ENCODE results near the gene CENPVL2. TPM values are rescaled to one million over a fixed set of nuclear protein-coding genes. Genes with fewer than 3 reads are reported as not detected.
"Not testable (repeated sequence)": the region's sequence is repeated elsewhere in the genome, so short reads cannot be mapped to it uniquely, and the experiment has no call there.

The CENPVL2 gene
- total RNA-seq, 1 donor from 2014 or later: 0.31 TPM

GRCh38 chrX:51665981-51666380, 16.6 kb downstream of the CENPVL2 start:
- no peak for TF ChIP-seq CTCF (IDR thresholded peaks at IDR 0.05; ENCODE audit: unreplicated experiment)
- Mint-ChIP-seq H3K9me3 (peaks cover 13% of the 10 kb centered on the region), H3K27me3 (ENCODE audit: low read depth) (peaks cover 25% of the 10 kb centered on the region), H3K36me3 (no peaks in the 10 kb centered on the region), H3K27ac (no peak overlapping the region), H3K4me1 (no peaks in the 10 kb centered on the region), H3K4me3 (no peak overlapping the region)
- no peak for DNase-seq (ENCODE audit: low spot score in 2 of 2, unreplicated experiment in 2 of 2)

- no peak overlapping the region for H3K4me3 Mint-ChIP-seq
- H3K27ac Mint-ChIP-seq: no peak overlapping the region
- H3K36me3 Mint-ChIP-seq: no peaks in the 10 kb centered on the region
- peaks cover 3% of the 10 kb centered on the region for H3K4me1 Mint-ChIP-seq
- H3K9me3 Mint-ChIP-seq: peaks cover 17% of the 10 kb centered on the region
- no peak for DNase-seq (ENCODE audit: low spot score in 2 of 2, unreplicated experiment in 2 of 2)
- H3K27me3 Mint-ChIP-seq (ENCODE audit: low read depth): no peaks in the 10 kb centered on the region
- no peak for TF ChIP-seq CTCF (IDR thresholded peaks at IDR 0.05; ENCODE audit: unreplicated experiment)
Measured at GRCh38 chrX:51643377-51643776, 39.3 kb downstream of the CENPVL2 start.

- H3K9me3 Mint-ChIP-seq: peaks cover 19% of the 10 kb centered on the region
- no peaks in the 10 kb centered on the region for H3K27me3 Mint-ChIP-seq (ENCODE audit: low read depth)
- no peak overlapping the region for H3K27ac Mint-ChIP-seq
- no peaks in the 10 kb centered on the region for H3K36me3 Mint-ChIP-seq
- peak; percentile 67 for TF ChIP-seq CTCF (IDR thresholded peaks at IDR 0.05; ENCODE audit: unreplicated experiment)
- peaks cover 12% of the 10 kb centered on the region for H3K4me1 Mint-ChIP-seq
- H3K4me3 Mint-ChIP-seq: no peak overlapping the region
- no peak for DNase-seq (ENCODE audit: low spot score in 2 of 2, unreplicated experiment in 2 of 2)
Measured at GRCh38 chrX:51641421-51642021, 41.1 kb downstream of the CENPVL2 start.

GRCh38 chrX:51636511-51636910, 46.1 kb downstream of the CENPVL2 start:
- H3K4me1 Mint-ChIP-seq: peaks cover 13% of the 10 kb centered on the region
- not testable (repeated sequence) for DNase-seq (ENCODE audit: low spot score in 2 of 2, unreplicated experiment in 2 of 2); H3K4me3 Mint-ChIP-seq; H3K36me3 Mint-ChIP-seq; H3K27ac Mint-ChIP-seq; H3K27me3 Mint-ChIP-seq (ENCODE audit: low read depth)
- peaks cover 27% of the 10 kb centered on the region for H3K9me3 Mint-ChIP-seq

Other genes starting within 250 kb of the CENPVL2 start
- gene NUDT11, start 186.2 kb downstream of the CENPVL2 start, total RNA-seq: 16.2 to 18.1 TPM (median 17.1 TPM) in 3 replicates
- gene CENPVL3, start 63.9 kb downstream of the CENPVL2 start, total RNA-seq: 3.9 to 5.5 TPM (median 5.0 TPM) in 3 replicates
- gene CENPVL1, start 27.7 kb upstream of the CENPVL2 start, total RNA-seq: 0.31 to 0.68 TPM (median 0.49 TPM) in 3 replicates
- 14.9 to 15.9 TPM (median 15.6 TPM) in 3 replicates for gene GSPT2, start 60.6 kb upstream of the CENPVL2 start, total RNA-seq
- 354 to 374 TPM (median 363 TPM) in 3 replicates for gene MAGED1, start 210.8 kb upstream of the CENPVL2 start, total RNA-seq